Mesendoderm (in vitro differentiated cells): Measurements from ENCODE around the gene AQP5.

Experiments
- DNase-seq: peaks from one replicate; pipeline ENCODE4 v3.0.0; 2013
- H2AK5ac ChIP-seq: 2 replicates; pipeline ENCODE4 v1.6.1; 2013; ENCODE audit warnings: low read length, inconsistent platforms
- H2BK120ac ChIP-seq: 2 replicates; pipeline ENCODE4 v1.6.1; 2013; ENCODE audit warnings: low read depth, mild to moderate bottlenecking, low read length, moderate library complexity, mixed read lengths
- H2BK15ac ChIP-seq: replicated peaks from 2 replicates; pipeline ENCODE4 v1.6.1; 2013; ENCODE audit warnings: low read depth, mild to moderate bottlenecking, moderate library complexity
- H2BK5ac ChIP-seq: 2 replicates; pipeline ENCODE4 v1.6.1; 2013; ENCODE audit warnings: low read length, inconsistent platforms
- H3K18ac ChIP-seq: 2 replicates; pipeline ENCODE4 v1.6.1; 2013; ENCODE audit warnings: mild to moderate bottlenecking, low read length, mixed read lengths
- H3K23ac ChIP-seq: one replicate; pipeline ENCODE4 v1.6.1; 2013; ENCODE audit warnings: low read length
- H3K27ac ChIP-seq: 2 replicates; pipeline ENCODE4 v1.5.1; 2013; ENCODE audit warnings: low read depth, mild to moderate bottlenecking, inconsistent platforms, low read length, moderate library complexity
- H3K27me3 ChIP-seq: 2 replicates; pipeline ENCODE4 v1.6.1; 2013; ENCODE audit warnings: low read length, control low read depth, mild to moderate bottlenecking, inconsistent platforms; ENCODE audit not compliant: insufficient read depth, poor library complexity
- H3K36me3 ChIP-seq: 2 replicates; pipeline ENCODE4 v1.6.1; 2013; ENCODE audit warnings: low read length, inconsistent platforms; ENCODE audit not compliant: control insufficient read depth, insufficient read depth
- H3K4ac ChIP-seq: one replicate; pipeline ENCODE4 v1.6.1; 2013; ENCODE audit warnings: low read depth, mild to moderate bottlenecking, low read length, moderate library complexity
- H3K4me1 ChIP-seq: 2 replicates; pipeline ENCODE4 v1.6.1; 2013; ENCODE audit warnings: low read depth, low read length, inconsistent platforms; ENCODE audit not compliant: control insufficient read depth
- H3K4me2 ChIP-seq: 2 replicates; pipeline ENCODE4 v1.6.1; 2013; ENCODE audit warnings: low read length
- H3K4me3 ChIP-seq: 2 replicates; pipeline ENCODE4 v1.5.1; 2013; ENCODE audit warnings: mild to moderate bottlenecking, low read length
- H3K56ac ChIP-seq: one replicate; pipeline ENCODE4 v1.6.1; 2013; ENCODE audit warnings: low read length
- H3K79me1 ChIP-seq: 2 replicates; pipeline ENCODE4 v1.6.1; 2013; ENCODE audit warnings: low read length, inconsistent platforms
- H3K79me2 ChIP-seq: 2 replicates; pipeline ENCODE4 v1.6.1; 2013; ENCODE audit warnings: mild to moderate bottlenecking, low read length; ENCODE audit not compliant: control insufficient read depth, insufficient read depth
- H3K9ac ChIP-seq: 2 replicates; pipeline ENCODE4 v1.6.1; 2013; ENCODE audit warnings: low read length, inconsistent platforms
- H4K5ac ChIP-seq: one replicate; pipeline ENCODE4 v1.6.1; 2013; ENCODE audit warnings: low read length
- H4K8ac ChIP-seq: one replicate; pipeline ENCODE4 v1.6.1; 2013; ENCODE audit warnings: low read depth, mild to moderate bottlenecking, control low read depth, low read length, moderate library complexity
- WGBS: extraction: QIAGEN DNeasy Blood & Tissue Kit; methylation state at CpG from one replicate; pipeline ENCODE4 v1.1.7; 2013; ENCODE audit warnings: low lambda C conversion rate, missing lambda C conversion rate; ENCODE audit not compliant: insufficient coverage; ENCODE audit errors: extremely low coverage; 5-methylcytosine and 5-hydroxymethylcytosine counted together

Gene AQP5

DNA sequence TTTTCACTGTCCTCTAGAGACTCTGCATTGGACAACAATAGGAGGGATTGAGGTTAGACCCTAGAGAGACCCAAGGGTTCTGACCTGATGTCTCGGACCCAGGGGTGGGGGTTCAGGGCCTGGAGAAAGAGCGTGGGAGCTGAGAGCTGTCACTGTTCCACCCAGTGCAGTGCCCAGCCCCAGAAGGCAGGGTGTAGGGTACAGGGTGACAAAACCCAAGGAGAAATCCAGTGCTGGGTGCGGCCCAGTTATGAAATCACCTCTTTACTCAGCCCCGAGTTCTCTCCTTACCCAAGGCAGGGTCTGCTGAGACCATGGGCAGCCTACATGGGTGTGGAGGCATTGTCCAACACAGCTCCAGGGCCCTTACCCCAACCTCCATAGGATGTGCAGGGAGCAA lies 8.5 kb upstream of the AQP5 start:
- H4K8ac ChIP-seq = no peak overlapping the region
- no peak overlapping the region for H2BK120ac ChIP-seq
- no peak overlapping the region for H3K18ac ChIP-seq
- no peak overlapping the region for H3K4me3 ChIP-seq
- H2AK5ac ChIP-seq = no peak overlapping the region
- no peak overlapping the region for H4K5ac ChIP-seq
- peaks cover 5% of the 10 kb centered on the region for H3K4me1 ChIP-seq
- H3K79me1 ChIP-seq = no peaks in the 10 kb centered on the region
- H3K27ac ChIP-seq = no peak overlapping the region
- H3K36me3 ChIP-seq = no peaks in the 10 kb centered on the region
- H3K23ac ChIP-seq = no peak overlapping the region
- peaks cover 3% of the 10 kb centered on the region for H3K27me3 ChIP-seq
- no peak overlapping the region for H3K9ac ChIP-seq
- no peaks in the 10 kb centered on the region for H3K79me2 ChIP-seq
- no CpG with 5 or more reads among the region's 4 CpGs for WGBS
- no peak overlapping the region for H3K4ac ChIP-seq
- H3K4me2 ChIP-seq = no peak overlapping the region
- no peak overlapping the region for H2BK15ac ChIP-seq
- H3K56ac ChIP-seq = no peak overlapping the region
- no peak for DNase-seq
- no peak overlapping the region for H2BK5ac ChIP-seq

DNA sequence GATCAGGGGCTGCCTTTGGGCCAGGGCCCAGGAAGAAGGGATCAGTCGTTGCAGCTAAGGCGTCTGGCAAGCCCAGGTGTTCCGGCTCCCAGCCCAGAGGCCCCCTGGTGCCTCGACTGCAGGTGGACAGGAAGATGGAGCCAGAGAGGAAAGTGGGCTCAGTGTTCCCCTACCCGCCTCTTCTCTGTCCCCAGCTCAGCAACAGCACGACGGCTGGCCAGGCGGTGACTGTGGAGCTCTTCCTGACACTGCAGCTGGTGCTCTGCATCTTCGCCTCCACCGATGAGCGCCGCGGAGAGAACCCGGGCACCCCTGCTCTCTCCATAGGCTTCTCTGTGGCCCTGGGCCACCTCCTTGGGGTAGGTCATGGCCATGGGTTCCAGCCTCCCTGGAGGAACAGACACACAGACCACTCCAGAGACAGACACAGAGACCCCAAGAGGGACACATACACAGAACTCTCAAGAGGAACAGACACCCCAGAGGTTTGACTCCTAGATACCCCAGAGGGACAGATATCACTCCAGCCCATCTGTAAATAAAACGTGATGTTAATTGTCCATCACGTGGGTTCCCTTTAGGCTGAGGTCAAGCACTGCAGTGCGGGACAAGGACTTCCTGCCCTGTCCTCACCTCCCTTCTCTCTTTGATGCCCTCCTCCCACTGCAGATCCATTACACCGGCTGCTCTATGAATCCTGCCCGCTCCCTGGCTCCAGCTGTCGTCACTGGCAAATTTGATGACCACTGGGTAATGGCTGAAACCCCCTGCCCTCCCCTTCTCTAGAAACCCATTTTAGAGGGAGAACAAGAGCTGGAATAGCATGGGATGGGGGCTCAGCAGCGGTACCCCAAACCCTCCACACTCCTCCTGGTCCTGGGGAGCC lies 7.5 kb upstream of the AQP5 start:
- H3K27me3 ChIP-seq = peaks cover 7% of the 10 kb centered on the region

DNA sequence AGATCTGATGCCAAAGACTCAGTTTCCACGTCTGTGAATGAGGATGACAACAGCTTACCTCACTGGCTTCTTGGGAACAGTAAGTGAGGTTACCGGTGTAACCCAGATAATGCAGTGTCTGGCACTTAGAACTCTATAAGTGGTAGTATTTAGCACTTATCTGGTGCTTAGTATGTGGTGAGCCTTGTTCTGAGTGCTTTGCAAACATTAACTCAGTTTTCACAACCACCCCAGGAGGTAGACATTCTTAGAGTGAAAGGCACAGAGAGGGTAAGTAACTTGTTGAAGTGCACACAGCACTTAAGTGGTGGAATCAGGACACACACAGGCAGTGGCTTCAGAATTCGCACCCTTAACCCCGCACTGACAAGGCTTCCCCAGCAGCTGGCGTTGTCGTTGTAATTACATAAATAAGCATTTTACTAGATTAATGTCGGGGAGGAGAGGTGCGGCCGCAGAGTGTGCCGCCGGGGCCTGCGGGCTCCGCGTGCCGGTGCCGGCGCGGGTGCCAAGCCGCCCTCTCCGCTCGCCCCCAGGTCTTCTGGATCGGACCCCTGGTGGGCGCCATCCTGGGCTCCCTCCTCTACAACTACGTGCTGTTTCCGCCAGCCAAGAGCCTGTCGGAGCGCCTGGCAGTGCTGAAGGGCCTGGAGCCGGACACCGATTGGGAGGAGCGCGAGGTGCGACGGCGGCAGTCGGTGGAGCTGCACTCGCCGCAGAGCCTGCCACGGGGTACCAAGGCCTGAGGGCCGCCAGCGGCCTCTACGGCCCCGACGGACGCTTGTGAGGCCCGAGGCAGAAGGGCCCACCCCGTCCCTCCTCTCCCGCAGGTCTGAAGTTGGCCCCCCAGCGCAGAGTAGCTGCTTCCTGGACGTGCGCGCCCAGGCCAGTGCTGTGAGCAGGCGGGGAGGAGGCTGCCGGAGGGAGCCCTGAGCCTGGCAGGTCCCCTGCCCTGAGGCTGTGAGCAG lies 6.5 kb upstream of the AQP5 start:
- H3K56ac ChIP-seq = peak overlapping the region; percentile 17
- no peak overlapping the region for H3K9ac ChIP-seq
- peaks cover 14% of the 10 kb centered on the region for H3K27me3 ChIP-seq
- peaks cover 5% of the 10 kb centered on the region for H3K4me1 ChIP-seq
- WGBS = no CpG with 5 or more reads among the region's 53 CpGs
- H3K4me2 ChIP-seq = peak overlapping the region; percentile 18
- H2AK5ac ChIP-seq = no peak overlapping the region
- no peak overlapping the region for H3K4ac ChIP-seq
- no peak overlapping the region for H2BK15ac ChIP-seq
- H2BK5ac ChIP-seq = no peak overlapping the region
- no peaks in the 10 kb centered on the region for H3K36me3 ChIP-seq
- H4K8ac ChIP-seq = no peak overlapping the region
- peak; percentile 65 for DNase-seq
- no peaks in the 10 kb centered on the region for H3K79me2 ChIP-seq
- peak overlapping the region; percentile 45 for H3K23ac ChIP-seq
- H4K5ac ChIP-seq = no peak overlapping the region
- no peaks in the 10 kb centered on the region for H3K79me1 ChIP-seq
- no peak overlapping the region for H3K18ac ChIP-seq
- no peak overlapping the region for H3K4me3 ChIP-seq
- H3K27ac ChIP-seq = no peak overlapping the region
- H2BK120ac ChIP-seq = no peak overlapping the region

More for the DNA sequence above, 7.5 kb upstream of the AQP5 start:
- no peaks in the 10 kb centered on the region for H3K36me3 ChIP-seq
- no peak overlapping the region for H4K5ac ChIP-seq
- H2BK5ac ChIP-seq = no peak overlapping the region
- no peaks in the 10 kb centered on the region for H3K79me1 ChIP-seq
- H2AK5ac ChIP-seq = no peak overlapping the region
- no peaks in the 10 kb centered on the region for H3K79me2 ChIP-seq
- no peak overlapping the region for H3K18ac ChIP-seq
- H3K23ac ChIP-seq = no peak overlapping the region
- H3K27ac ChIP-seq = no peak overlapping the region
- no peak overlapping the region for H2BK15ac ChIP-seq
- no peak overlapping the region for H3K4me3 ChIP-seq
- H3K9ac ChIP-seq = no peak overlapping the region
- DNase-seq = no peak
- no peak overlapping the region for H2BK120ac ChIP-seq
- no peak overlapping the region for H3K4me2 ChIP-seq
- no CpG with 5 or more reads among the region's 21 CpGs for WGBS
- peaks cover 5% of the 10 kb centered on the region for H3K4me1 ChIP-seq
- no peak overlapping the region for H3K56ac ChIP-seq
- H3K4ac ChIP-seq = no peak overlapping the region
- H4K8ac ChIP-seq = no peak overlapping the region

DNA sequence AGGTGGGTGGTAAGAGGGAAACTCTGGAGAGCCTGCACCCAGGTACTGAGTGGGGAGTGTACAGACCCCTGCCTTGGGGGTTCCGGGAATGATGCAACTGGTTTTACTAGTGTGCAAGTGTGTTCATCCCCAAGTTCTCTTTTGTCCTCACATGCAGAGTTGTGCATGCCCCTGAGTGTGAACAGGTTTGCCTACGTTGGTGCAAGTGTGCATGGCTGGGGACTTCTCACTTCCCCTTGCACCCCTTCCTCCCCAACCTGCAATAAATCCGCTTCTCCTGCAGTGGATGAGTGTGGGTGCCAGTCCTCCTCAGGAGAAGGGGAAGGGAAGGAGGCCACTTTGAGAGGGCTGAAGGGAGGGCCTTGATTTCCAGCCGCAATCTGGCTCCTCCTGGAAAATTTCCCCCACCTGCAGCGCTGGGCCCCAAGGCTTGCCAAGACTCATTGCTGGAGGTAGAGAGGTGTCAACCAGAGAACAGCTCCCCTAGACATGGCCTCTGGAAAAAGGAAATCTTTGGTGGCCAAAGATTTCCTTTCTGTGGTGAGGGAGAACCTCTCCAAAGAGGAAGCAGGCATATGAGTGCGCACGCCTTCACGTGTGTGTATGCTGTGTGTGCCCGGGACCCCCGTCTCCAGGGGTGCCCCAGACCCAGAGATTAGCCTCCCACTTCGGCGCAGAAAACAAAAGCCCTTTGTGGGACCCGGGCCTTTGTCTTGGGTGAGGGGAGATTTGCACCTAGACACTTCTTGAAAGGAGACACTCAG lies 5.6 kb upstream of the AQP5 start:
- H3K4me2 ChIP-seq = no peak overlapping the region
- no peaks in the 10 kb centered on the region for H3K79me2 ChIP-seq
- WGBS = no CpG with 5 or more reads among the region's 13 CpGs
- H4K8ac ChIP-seq = no peak overlapping the region
- peaks cover 5% of the 10 kb centered on the region for H3K4me1 ChIP-seq
- no peak overlapping the region for H2BK5ac ChIP-seq
- H3K56ac ChIP-seq = no peak overlapping the region
- H3K36me3 ChIP-seq = no peaks in the 10 kb centered on the region
- no peak overlapping the region for H3K27ac ChIP-seq
- no peak overlapping the region for H3K23ac ChIP-seq
- H2AK5ac ChIP-seq = no peak overlapping the region
- H3K9ac ChIP-seq = no peak overlapping the region
- no peak overlapping the region for H3K4me3 ChIP-seq
- no peak overlapping the region for H4K5ac ChIP-seq
- DNase-seq = no peak
- no peak overlapping the region for H3K18ac ChIP-seq
- peaks cover 24% of the 10 kb centered on the region for H3K27me3 ChIP-seq
- no peaks in the 10 kb centered on the region for H3K79me1 ChIP-seq
- no peak overlapping the region for H2BK15ac ChIP-seq
- no peak overlapping the region for H2BK120ac ChIP-seq
- no peak overlapping the region for H3K4ac ChIP-seq

DNA sequence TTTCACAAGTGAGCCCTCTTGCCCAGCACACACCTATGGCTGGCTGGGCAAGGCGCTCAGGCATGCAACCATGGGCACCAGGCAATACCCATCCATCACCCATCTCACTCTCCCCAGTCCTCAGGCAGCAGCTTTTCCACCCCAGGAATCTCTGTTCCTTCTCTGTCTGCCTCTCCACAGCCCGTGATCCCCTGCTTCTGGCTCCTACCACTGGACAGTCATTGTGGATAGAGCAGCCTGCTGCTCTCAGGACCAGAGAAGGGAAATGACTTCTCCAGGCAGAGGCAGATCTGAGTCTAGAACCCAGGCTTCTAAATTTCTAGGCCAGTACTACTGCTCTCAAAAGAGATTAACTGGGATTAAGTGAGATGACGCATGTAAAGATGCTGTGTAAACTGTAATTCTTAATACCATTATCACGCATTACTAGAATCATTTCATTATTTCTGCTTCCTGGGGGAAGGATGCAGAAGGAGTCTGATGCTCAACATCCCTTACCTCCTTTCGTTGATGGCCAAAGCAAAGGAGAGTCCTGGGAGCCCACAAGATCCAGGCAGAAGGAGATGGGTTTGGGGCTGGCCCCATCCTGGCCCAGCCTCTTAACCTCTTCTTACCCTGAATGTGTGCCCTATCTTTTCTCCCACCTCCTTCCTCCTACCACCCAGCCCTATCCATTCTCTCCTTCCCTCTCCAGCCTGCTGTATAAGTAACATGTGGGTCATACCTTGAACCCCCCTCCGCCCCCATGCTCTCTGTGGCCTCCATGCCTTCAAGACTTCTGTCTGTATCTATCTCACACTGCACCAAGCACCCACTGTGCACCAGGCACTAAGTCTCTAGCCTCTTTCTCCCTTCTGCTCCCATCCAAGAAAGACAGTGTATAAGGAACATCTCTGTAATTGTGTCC lies 4.8 kb upstream of the AQP5 start:
- no peak overlapping the region for H2BK5ac ChIP-seq
- no peak overlapping the region for H3K18ac ChIP-seq
- H4K8ac ChIP-seq = no peak overlapping the region
- no peak overlapping the region for H3K9ac ChIP-seq
- H3K27me3 ChIP-seq = peaks cover 28% of the 10 kb centered on the region
- H4K5ac ChIP-seq = no peak overlapping the region
- no peak overlapping the region for H2AK5ac ChIP-seq
- no peak for DNase-seq
- H3K4me3 ChIP-seq = no peak overlapping the region
- no peak overlapping the region for H3K23ac ChIP-seq
- no peak overlapping the region for H3K27ac ChIP-seq
- no CpG with 5 or more reads among the region's 6 CpGs for WGBS
- no peak overlapping the region for H3K4ac ChIP-seq
- H3K4me2 ChIP-seq = no peak overlapping the region
- no peak overlapping the region for H3K56ac ChIP-seq
- no peak overlapping the region for H2BK15ac ChIP-seq
- no peaks in the 10 kb centered on the region for H3K79me2 ChIP-seq
- H2BK120ac ChIP-seq = no peak overlapping the region
- H3K79me1 ChIP-seq = no peaks in the 10 kb centered on the region
- no peaks in the 10 kb centered on the region for H3K36me3 ChIP-seq
- H3K4me1 ChIP-seq = peaks cover 5% of the 10 kb centered on the region
